COLO668 (cell line): ENCODE measurements around the gene ZFPM1.
A peak's percentile ranks its signal among the peaks of the same experiment; 100 is the strongest.

ENCODE experiments used
- DNase-seq: peaks from one replicate; lab custom pipeline; 2025; ENCODE audit not compliant: unreplicated experiment; lab: John Stamatoyannopoulos, UW

The ZFPM1 gene

GRCh38 chr16:88433632-88434352, 19.3 kb upstream of the ZFPM1 start:
- DNase-seq: no peak

- no peak for DNase-seq
Measured at GRCh38 chr16:88434353-88434690, 18.8 kb upstream of the ZFPM1 start.

- no peak for DNase-seq
Measured at GRCh38 chr16:88434746-88435145, 18.3 kb upstream of the ZFPM1 start.

GRCh38 chr16:88435437-88436355, 17.4 kb upstream of the ZFPM1 start:
- no peak for DNase-seq

GRCh38 chr16:88436796-88437195, 16.3 kb upstream of the ZFPM1 start:
- no peak for DNase-seq

GRCh38 chr16:88437367-88437964, 15.6 kb upstream of the ZFPM1 start:
- DNase-seq: peak; percentile 71

- no peak for DNase-seq
Measured at GRCh38 chr16:88438084-88438870, 14.8 kb upstream of the ZFPM1 start.

GRCh38 chr16:88439016-88439415, 14.1 kb upstream of the ZFPM1 start:
- DNase-seq: no peak

- no peak for DNase-seq
Measured at GRCh38 chr16:88439706-88440105, 13.4 kb upstream of the ZFPM1 start.

GRCh38 chr16:88440111-88440510, 13.0 kb upstream of the ZFPM1 start:
- DNase-seq: no peak

GRCh38 chr16:88440686-88441405, 12.2 kb upstream of the ZFPM1 start:
- DNase-seq: no peak

GRCh38 chr16:88441460-88441859, 11.6 kb upstream of the ZFPM1 start:
- DNase-seq: no peak

GRCh38 chr16:88442383-88442726, 10.7 kb upstream of the ZFPM1 start:
- DNase-seq: peak; percentile 23

- peak; percentile 87 for DNase-seq
Measured at GRCh38 chr16:88442727-88443576, 10.1 kb upstream of the ZFPM1 start.

GRCh38 chr16:88444826-88445582, 8.1 kb upstream of the ZFPM1 start:
- DNase-seq: peak; percentile 60

GRCh38 chr16:88445583-88445960, 7.5 kb upstream of the ZFPM1 start:
- DNase-seq: no peak

GRCh38 chr16:88446061-88446460, 7.0 kb upstream of the ZFPM1 start:
- no peak for DNase-seq

GRCh38 chr16:88446736-88447135, 6.3 kb upstream of the ZFPM1 start:
- no peak for DNase-seq

- no peak for DNase-seq
Measured at GRCh38 chr16:88447881-88448280, 5.2 kb upstream of the ZFPM1 start.
